HG03432 (cell line): Measurements from ENCODE around the gene PAM.
A peak's percentile ranks its signal among the peaks of the same experiment; 100 is the strongest.
"Not testable (repeated sequence)": the region's sequence is repeated elsewhere in the genome, so short reads cannot be mapped to it uniquely, and the experiment has no call there.

Experiments used
- ATAC-seq: cut with Tn5 transposase; IDR thresholded peaks from one replicate; pipeline ENCODE4 v1.9.1; 2021; ENCODE audit warnings: mild to moderate bottlenecking, moderate library complexity; ENCODE audit not compliant: unreplicated experiment

The PAM gene

DNA sequence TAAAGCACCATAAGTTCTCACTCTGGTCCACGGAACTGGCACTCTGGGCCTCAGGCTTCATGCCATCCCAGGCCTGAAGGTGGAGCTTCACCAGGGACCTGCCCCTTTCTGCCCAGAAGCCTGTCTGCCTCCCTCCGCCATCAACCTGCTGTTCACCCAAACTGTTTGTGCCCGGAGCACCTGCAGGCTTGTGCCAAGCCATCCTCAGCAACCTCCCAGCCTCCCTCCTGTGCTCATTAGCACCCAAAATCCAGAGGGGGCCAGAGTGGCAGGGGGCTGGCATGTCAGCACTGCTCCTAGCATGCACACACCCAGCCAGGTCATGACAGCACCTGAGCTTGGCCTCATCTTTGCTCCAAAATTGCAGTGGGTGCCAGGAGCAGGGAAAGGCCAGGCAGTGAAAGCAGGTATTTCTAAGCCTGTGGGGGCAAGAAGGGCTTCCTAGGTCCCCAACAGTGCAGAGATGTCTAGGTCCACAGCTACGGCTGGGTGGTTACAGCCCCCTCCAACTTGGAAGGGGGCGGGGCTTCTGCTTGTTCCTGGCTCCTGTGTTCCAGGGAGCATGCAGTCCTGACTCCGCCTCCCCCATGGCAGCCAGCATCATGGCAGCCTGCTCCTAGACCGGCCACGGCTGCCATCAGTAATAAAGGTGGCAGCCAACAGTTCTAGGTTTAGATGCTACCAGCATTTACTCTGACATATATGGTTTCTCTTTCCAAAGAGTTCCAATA is 279.7 kb downstream of the PAM start:
- ATAC-seq: no peak

DNA sequence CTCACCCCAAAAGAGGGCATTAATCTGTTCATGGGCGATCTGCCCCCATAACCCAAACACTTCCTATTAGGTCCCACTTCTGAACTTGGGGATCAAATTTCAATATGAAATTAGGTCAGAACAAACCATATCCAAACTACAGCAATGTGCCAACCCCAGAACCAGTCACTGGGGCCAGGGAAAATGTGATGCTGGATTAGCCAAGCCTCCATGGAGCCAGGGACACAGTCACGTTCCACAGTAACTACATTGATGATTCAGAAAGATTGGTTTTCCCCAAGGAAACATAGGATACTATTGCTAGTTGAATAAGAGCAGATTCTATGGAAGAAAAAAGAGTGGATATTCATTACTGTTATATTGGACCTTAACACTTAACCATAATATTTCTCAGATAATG is 280.6 kb downstream of the PAM start:
- ATAC-seq: no peak

DNA sequence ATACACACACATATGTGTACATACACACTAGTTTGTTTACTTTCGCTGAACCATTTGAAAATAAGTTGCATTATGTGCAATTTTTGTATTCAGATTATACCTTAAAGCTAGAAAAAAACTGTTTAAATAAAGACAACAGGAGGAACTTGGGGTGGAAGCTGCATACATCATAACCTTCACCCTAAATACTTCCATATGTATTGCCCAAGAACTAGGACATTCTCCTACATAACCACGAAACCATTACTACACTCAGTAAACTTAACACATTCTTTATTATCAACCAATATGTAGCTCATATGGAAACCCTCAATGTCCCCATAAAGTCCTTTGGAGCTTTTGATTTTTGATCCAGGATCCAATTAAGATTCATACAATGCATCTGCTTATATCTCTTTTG is 281.5 kb downstream of the PAM start:
- ATAC-seq: no peak

DNA sequence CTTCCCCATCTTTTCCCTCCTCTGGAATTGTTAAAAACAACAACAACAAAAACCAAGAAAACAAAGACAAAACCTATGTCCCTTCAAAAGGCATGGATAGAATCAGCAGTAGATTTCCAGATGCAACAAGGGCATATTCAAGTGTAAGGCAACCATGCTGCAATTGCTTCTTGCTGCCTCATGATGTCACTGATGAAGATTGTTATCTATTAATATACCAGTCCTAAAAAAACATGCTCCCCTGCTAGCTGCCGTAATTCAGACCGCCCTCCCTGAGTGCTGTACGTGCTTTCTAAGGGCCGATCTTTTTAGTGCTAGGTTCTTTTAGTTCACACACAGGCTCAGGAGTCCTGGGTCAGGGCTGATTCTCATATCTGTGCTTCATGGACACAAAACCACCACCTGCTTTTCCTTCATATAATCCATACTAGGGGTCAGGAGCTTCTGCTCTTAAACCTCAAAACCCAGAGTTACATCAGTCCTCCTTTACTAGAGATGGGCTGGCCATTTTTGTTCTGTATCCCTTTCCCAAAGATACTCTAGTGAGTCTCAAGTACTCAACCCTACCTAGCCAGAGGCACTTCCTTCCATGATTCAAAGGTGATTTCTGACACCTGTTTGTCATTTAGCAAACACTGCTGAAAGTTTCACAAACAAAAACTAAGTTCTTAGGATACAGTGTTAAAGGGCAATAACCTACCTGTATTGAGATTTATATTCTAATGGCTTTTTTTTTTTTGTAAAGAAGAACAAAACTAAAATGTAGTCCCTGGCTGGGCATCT is 282.8 kb downstream of the PAM start:
- ATAC-seq: no peak

DNA sequence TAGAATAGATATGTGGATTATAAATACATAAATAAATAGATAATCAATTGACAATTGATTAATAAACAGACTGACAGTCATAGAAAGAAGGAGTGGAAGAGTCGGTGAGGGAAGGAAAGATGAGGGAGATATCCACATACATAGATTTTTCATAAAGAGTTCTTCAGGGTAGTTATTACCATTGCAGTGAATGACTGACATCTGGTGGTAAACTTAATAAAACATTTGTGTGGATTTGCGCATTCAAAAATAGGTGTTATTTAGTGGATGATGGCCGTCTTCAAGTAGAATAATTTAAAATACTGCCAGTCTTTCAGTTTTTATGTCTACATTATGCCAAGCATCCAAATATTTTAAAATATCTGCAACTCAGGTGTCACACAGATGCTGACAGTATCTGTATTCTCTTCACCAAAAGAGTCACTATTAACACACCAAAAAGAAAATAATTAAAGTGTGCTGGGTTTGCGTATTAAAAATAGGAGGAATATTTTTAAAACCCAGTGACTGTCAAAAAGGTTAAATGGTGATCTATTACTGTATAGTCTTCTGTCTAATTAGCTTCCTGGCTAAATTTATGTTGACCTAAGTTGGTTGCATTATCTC is 286.1 kb downstream of the PAM start:
- no peak for ATAC-seq

DNA sequence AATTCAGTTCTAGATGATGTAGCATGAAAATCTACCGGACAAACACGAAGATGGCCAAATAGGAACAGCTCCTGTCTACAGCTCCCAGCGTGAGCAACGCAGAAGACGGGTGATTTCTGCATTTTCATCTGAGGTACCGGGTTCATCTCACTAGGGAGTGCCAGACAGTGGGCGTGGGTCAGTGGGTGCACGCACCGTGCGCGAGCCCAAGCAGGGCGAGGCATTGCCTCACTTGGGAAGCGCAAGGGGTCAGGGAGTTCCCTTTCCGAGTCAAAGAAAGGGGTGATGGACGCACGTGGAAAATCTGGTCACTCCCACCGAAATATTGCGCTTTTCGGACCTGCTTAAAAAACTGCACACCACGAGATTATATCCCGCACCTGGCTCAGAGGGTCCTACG is 291.6 kb downstream of the PAM start:
- ATAC-seq: not testable (repeated sequence)

DNA sequence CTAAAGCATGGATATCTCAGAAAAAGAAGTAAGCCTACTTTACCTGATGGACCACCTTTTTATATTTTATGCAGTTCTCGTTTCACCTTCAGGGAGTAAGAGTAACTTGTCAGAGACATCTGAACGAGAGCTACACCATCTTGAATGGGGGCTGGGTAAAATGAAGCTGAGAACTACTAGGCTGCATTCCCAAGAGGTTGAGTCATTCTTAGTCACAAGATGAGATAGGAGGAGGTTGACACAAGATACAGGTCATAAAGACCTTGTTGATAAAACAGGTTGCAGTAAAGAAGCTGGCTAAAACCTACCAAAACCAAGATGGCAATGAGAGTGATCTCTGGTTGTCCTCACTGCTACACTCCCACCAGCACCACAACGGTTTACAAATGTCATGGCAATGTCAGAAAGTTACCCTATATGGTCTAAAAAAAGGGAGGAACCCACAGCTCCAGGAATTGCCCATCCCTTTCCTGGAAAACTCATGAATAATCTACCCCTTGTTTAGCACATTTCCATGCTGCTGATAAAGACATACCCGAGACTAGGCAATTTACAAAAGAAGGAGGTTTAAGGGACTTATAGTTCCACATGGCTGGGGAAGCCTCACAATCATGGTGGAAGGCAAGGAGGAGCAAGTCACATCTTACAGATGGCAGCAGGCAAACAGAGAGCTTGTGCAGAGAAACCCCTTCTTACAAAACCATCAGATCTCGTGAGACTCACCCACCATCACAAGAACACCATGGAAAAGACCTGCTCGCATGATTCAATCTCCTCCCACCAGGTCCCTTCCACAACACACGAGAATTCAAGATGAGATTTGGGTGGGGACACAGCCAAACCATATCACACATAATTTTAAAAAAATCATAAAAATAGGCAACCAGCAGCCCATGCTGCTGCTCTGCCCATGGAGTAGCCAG is 302.4 kb downstream of the PAM start:
- ATAC-seq: no peak

DNA sequence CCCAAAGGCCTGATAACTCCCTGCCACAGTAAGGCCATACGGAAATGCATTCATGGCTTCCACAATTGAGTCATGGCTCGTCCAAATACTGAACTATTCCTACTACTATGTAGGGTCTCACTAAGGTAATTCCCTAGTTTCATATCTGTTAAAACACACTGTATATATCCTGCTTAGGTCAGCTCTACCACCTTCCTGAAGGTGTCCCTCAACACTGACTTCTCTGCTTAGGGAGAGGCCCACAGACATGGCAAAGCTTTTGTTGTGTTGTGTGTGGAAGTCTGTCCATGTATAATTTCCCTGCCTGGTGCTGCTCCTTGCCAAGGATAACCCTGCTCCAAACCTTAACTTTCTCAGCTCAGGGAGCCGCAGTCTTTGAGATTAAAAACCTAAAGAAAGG is 304.4 kb downstream of the PAM start:
- no peak for ATAC-seq

DNA sequence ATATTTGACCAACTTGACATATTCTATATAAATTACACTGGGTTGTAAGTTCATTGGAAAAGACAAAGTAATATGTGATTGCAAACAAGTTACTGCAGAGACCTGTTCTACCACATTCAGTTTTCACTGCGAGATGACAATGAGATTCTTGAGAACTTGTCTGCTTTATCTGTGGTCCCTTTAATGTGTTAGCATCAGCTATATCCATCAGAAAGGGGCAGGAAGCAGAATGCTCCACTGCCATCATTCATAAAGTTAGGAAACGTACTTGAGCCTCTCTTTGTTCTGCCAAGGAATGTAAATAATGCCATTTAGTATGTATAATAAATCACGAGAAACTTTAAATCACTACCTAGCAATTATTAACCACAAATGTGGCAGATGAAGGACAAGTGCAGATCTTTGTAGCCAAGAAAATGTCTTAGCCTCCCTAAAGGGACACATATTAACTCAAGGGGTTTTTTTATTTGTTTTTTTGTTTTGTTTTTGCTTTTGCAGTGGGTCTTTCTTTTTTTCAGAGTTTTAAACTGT is 305.4 kb downstream of the PAM start:
- ATAC-seq: no peak

DNA sequence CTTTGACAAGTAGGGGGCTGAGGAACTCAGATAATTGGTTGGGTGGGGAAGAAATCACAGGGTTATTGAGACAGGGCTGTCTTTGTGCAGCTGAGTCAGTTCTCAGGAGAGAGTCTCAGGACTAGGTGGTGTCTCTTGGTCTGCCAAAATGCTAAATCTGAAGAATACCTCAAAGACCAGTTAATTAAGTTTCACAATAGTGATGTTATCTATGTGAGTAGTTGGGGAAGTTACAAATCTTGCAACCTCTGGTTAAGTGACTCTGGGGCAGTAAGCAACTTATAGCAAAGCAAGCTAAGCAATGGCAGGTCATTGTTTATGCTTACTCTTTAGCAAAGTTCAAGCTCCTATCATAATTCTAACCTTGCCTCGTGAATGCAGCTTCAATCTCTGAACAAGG is 311.2 kb downstream of the PAM start:
- ATAC-seq: peak; percentile 44

DNA sequence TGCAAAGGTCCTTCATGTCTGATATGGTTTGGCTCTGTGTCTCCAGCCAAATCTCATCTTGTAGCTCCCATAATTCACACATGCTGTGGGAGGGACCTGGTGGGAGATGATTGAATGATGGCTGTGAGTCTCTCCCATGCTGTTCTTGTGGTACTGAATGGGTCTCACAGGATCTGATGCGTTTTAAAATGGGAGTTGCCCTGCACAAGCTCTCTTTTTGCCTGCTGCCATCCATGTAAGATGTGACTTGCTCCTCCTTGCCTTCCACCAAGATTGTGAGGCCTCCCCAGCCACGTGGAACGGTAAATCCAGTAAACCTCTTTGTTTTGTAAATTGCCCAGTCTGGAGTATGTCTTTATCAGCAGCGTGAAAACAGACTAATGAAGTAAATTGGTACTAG is 318.4 kb downstream of the PAM start:
- ATAC-seq: not testable (repeated sequence)

DNA sequence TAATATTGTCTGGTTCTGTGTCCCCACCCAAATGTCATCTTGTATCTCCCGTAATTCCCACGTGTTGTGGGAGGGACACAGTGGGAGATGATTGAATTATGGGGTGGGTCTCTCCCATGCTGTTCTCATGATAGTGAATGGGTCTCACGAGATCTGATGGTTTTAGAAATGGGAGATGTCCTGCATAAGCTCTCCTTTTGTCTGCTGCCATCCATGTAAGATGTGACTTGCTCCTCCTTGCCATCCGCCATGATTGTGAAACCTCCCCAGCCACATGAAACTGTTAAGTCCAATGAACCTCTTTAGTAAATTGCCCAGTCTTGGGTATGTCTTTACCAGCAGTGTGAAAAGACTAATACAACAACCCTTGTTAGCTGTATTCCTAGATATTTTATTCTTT is 320.3 kb downstream of the PAM start:
- ATAC-seq: no peak
